Stimulated activated naive CD8-positive, alpha-beta T cell treated with anti-CD3 and anti-CD28 coated beads, Interleukin-15, amount 100 ng/mL, for 72 hours (primary cell): Measurements from ENCODE around the gene ZNF830.
A peak's percentile ranks its signal among the peaks of the same experiment; 100 is the strongest.
"Not testable (repeated sequence)": the region's sequence is repeated elsewhere in the genome, so short reads cannot be mapped to it uniquely, and the experiment has no call there.

ENCODE experiments used
- ATAC-seq: fragments of 150-1000 bp; cut with Tn5 transposase; 2 replicates; pipeline ENCODE4 v1.10.0; 2021; ENCODE audit warnings: mild to moderate bottlenecking, moderate library complexity
- DNase-seq, 2 donors: peaks; one replicate each; pipeline ENCODE4 v3.0.0; 2021 to 2022
- H3K27ac Mint-ChIP-seq, 2 donors: one replicate each; pipeline ENCODE4 v1.8.0; 2022; ENCODE audit warnings: mild to moderate bottlenecking in 2 of 2, mixed read lengths in 2 of 2, moderate library complexity in 2 of 2
- H3K27me3 Mint-ChIP-seq: one replicate; pipeline ENCODE4 v1.8.0; 2022; ENCODE audit warnings: mixed read lengths
- H3K4me1 Mint-ChIP-seq: one replicate; pipeline ENCODE4 v1.8.0; 2022; ENCODE audit warnings: mild to moderate bottlenecking, mixed read lengths
- H3K4me3 Mint-ChIP-seq, 2 donors: one replicate each; pipeline ENCODE4 v1.8.0; 2022; ENCODE audit warnings: mild to moderate bottlenecking in 2 of 2, mixed read lengths in 2 of 2, moderate library complexity in 1 of 2
- H3K9me3 Mint-ChIP-seq, 2 donors: one replicate each; pipeline ENCODE4 v1.8.0; 2022; ENCODE audit warnings: mixed read lengths in 2 of 2

The ZNF830 gene

DNA sequence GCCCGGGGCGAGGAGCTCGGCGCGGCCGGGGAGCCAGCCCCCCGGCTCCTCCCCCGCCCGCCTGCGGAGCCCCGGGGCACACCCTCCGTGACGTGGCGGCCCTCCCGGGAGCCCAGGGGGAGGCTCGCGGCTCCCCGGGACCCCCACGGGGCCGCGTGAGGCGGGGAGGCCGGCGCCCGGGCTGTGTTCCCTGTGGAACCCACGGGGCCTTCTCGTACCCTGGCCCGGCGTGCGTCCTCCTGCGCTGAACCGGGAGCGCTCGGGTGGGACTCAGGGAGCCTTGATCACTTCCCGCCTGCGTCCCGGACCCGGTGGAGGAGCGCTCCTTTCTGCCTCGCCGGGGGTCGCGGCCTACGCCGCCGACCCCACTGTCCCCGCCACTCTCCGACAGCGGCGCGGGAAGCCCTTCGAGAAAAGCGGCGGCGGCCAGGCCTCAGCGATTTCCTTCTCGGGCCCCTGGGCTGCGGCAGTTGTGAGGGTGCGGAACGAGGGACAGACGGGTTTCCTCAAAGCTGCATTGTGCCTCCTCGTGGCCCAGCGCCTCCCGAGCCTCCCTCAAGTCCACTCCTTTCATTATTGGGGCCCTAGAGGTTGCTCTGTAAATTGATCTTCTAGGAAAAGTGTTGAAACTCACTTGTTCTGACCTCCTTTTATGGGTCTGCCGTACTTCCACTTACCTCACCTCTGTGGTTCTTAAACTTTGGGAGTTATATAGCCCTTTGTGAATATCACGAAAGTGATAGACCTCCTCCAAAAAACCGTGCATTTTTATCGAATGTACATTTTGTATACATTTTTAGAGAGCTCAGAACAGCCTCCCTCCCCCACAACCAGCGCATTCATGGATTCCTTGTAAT lies 19.6 kb downstream of the ZNF830 start:
- peak; percentile 90 for ATAC-seq
- peak; percentile 77 to 81 for DNase-seq
- Mint-ChIP-seq H3K4me1 (peaks cover 53% of the 10 kb centered on the region), H3K9me3 (no peaks in the 10 kb centered on the region), H3K4me3 (peak overlapping the region; percentile 90 to 97), H3K27ac (peak overlapping the region; percentile 95 to 97), H3K27me3 (no peaks in the 10 kb centered on the region)

DNA sequence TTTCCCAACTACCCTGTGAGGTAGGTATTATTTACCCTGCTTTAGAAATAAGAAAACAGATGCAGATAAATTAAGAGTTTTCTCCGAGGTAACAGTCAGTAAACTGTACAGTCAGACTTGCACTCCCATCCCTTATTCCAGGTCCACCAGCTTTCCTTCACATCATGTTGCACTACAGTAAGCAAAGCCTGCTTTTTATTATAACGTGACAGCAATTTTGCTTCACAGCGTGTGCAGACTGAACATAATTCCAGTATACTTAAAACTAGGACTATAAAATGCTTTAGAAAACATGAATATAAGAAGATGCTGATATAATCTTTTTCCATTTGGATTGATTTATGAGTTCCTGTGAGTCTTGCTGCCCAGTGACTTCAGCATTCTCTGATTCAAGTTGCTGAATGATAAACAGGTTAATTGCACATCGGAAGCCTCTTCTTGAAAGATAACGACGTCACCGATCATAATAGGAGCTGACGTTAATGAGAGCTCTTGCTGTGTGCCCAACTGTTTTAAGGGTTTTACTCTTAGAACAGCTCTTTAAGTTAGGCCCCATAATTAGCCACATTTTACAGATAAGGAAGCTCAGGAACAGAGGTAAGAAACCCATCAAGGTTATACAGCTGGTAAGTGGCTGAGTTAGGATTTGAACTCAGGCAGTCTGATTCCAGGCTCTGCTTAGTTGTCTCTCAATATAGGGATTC lies 20.4 kb downstream of the ZNF830 start:
- Mint-ChIP-seq H3K9me3 (no peaks in the 10 kb centered on the region), H3K4me1 (peaks cover 58% of the 10 kb centered on the region), H3K27me3 (no peaks in the 10 kb centered on the region), H3K4me3 (peak overlapping the region; percentile 90 to 96), H3K27ac (peak overlapping the region; percentile 95 to 97)
- DNase-seq: no peak
- ATAC-seq: no peak

DNA sequence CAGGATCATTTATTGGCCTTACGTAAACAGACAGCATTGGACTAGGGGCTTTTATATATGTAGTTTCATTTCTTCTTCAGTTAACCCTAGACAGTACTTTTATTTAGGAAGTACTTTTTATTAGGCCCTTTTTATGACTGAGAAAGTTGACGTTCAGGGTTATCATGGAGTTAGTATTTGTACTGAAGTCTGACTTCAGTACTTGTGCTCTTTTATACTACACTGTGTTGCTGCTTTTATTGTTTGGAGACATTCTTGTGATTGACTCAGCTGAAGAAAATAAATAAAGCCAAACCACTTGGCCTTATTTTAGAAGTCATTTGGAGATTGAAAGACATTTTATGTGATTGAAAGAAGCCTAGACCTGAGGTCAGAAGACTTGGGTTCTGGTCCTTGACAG lies 25.9 kb downstream of the ZNF830 start:
- ATAC-seq: no peak
- Mint-ChIP-seq H3K4me3 (no peak overlapping the region), H3K9me3 (no peaks in the 10 kb centered on the region), H3K27ac (no peak overlapping the region), H3K27me3 (no peaks in the 10 kb centered on the region), H3K4me1 (peaks cover 32% of the 10 kb centered on the region)
- no peak for DNase-seq

DNA sequence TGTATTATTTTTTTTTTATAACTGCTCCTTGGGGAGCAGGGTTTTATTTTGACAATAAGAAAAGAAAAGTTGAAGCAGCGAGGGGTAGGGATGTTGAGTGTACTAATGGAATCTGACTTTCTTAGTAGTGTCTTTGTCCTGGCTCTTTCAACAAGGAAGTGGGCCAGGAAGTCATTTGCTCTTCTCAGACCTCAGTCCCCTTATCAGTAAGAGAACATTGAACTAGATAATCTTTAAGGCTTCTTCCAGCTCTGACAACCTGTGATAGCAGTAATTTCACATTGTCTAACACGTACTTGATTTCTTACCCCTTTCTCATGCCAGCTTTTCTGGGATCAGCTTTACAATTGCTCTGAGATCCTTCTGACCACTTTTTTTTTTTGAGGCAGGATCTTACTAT lies 27.3 kb downstream of the ZNF830 start:
- no peak for ATAC-seq

DNA sequence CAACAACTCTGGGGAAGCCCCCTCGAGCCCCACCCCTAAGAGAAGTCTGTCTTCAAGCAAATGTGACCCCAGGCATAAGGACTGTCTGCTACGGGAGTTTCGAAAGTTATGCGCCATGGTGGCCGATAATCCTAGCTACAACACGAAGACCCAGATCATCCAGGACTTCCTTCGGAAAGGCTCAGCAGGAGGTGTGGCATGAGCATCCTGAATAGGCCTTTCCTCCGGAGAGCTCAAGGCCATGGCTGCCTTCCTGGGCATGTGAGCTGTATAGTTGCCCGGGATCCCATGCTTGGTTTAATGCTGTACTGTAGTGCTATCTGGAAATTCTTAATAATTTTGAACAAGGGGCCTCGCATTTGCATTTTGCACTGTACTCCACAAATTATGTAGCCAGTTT lies 28.1 kb downstream of the ZNF830 start:
- Mint-ChIP-seq H3K9me3 (no peaks in the 10 kb centered on the region), H3K4me1 (peaks cover 10% of the 10 kb centered on the region), H3K4me3 (no peak overlapping the region), H3K27ac (no peak overlapping the region), H3K27me3 (no peaks in the 10 kb centered on the region)
- no peak for ATAC-seq
- no peak for DNase-seq

More for the DNA sequence above, 27.3 kb downstream of the ZNF830 start:
- Mint-ChIP-seq H3K4me3 (no peak overlapping the region), H3K27ac (no peak overlapping the region), H3K9me3 (no peaks in the 10 kb centered on the region), H3K4me1 (peaks cover 18% of the 10 kb centered on the region), H3K27me3 (no peaks in the 10 kb centered on the region)
- no peak for DNase-seq

GRCh38 chr17:34990921-34991365 lies 29.6 kb downstream of the ZNF830 start:
- H3K4me3 Mint-ChIP-seq: no peak overlapping the region

DNA sequence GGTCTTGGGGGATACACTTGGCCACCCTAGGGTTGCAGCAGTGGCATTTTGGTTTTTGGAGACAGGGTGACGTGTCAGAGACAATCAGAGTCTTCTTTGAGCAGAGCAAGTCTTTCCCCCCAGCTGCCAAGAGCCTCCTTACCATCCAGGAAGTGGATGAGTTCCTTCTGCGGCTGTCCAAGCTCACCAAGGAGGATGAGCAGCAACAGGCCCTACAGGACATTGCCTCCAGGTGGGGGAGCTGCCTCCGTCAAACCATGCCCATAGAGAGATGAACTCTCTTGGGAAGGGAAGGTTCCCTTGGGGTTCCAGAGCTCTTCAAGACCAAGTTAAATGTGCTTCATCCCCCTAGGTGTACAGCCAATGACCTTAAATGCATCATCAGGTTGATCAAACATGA lies 30.3 kb downstream of the ZNF830 start:
- Mint-ChIP-seq H3K4me1 (no peaks in the 10 kb centered on the region), H3K27me3 (no peaks in the 10 kb centered on the region), H3K4me3 (no peak overlapping the region), H3K27ac (no peak overlapping the region), H3K9me3 (no peaks in the 10 kb centered on the region)
- ATAC-seq (no peak), DNase-seq (no peak)

More at GRCh38 chr17:34990921-34991365, 29.6 kb downstream of the ZNF830 start:
- H3K9me3 Mint-ChIP-seq: no peaks in the 10 kb centered on the region
- peaks cover 5% of the 10 kb centered on the region for H3K4me1 Mint-ChIP-seq
- no peaks in the 10 kb centered on the region for H3K27me3 Mint-ChIP-seq
- DNase-seq (no peak), ATAC-seq (no peak)
- no peak overlapping the region for H3K27ac Mint-ChIP-seq

- ATAC-seq (no peak), DNase-seq (no peak)
- H3K27me3 Mint-ChIP-seq: no peaks in the 10 kb centered on the region
- no peaks in the 10 kb centered on the region for H3K9me3 Mint-ChIP-seq
- H3K4me3 Mint-ChIP-seq: no peak overlapping the region
- H3K4me1 Mint-ChIP-seq: peaks cover 2% of the 10 kb centered on the region
- H3K27ac Mint-ChIP-seq: no peak overlapping the region
Measured at GRCh38 chr17:34993031-34993430, 31.7 kb downstream of the ZNF830 start.

DNA sequence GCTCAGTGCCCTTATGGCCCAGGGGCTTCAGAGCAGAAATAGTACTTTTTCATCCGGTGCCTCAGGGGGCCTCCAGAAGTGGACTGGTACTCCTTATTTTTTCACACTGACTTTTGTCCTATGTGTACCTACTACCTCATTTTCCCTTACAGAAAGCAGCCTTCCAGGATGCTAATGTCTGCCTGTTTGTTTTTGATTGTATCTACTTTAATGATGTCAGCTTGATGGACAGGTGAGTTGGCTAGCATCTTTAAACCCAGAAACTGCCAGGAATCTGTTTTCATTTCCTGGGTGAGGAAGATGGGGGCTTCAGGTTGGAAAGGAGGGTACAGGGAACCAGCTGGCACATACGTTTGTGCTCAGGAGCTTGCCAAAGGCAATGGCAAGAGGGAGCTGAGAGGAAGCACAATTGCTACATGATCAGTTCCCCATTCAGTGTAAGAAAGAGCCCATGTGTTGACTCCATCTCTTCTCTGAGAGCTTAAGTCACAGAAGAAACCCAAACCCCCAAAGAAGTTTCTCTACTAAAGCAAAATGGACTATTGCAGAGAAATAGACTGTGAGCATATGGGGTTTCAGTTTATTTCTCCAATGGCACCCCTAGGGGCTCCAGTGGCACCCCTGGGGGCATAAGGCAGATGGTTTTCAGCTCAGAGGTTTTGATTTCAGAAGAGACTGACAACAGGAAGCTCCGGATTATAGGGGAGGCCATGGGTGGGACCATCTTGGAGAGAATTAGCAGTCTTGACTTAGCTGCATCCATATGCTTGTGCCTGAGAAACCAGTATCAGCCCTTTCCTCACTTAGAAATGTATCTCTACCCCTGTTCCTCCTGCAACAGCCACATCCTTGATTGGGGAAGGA lies 35.3 kb downstream of the ZNF830 start:
- H3K4me3 Mint-ChIP-seq: no peak overlapping the region
- DNase-seq: no peak
- no peaks in the 10 kb centered on the region for H3K9me3 Mint-ChIP-seq
- peaks cover 8% of the 10 kb centered on the region for H3K4me1 Mint-ChIP-seq
- ATAC-seq: no peak
- H3K27me3 Mint-ChIP-seq: no peaks in the 10 kb centered on the region
- H3K27ac Mint-ChIP-seq: no peak overlapping the region

GRCh38 chr17:34997355-34997862 lies 36.1 kb downstream of the ZNF830 start:
- no peaks in the 10 kb centered on the region for H3K9me3 Mint-ChIP-seq
- DNase-seq (no peak), ATAC-seq (no peak)
- H3K27me3 Mint-ChIP-seq: no peaks in the 10 kb centered on the region
- peaks cover 8% of the 10 kb centered on the region for H3K4me1 Mint-ChIP-seq
- no peak overlapping the region for H3K27ac Mint-ChIP-seq
- H3K4me3 Mint-ChIP-seq: no peak overlapping the region

GRCh38 chr17:34998205-34998604 lies 36.9 kb downstream of the ZNF830 start:
- no peak overlapping the region for H3K4me3 Mint-ChIP-seq
- DNase-seq: peak; percentile 75 to 85
- no peaks in the 10 kb centered on the region for H3K9me3 Mint-ChIP-seq
- peak overlapping the region in 1 of 2 donors; percentile 28 for H3K27ac Mint-ChIP-seq
- ATAC-seq: peak; percentile 99
- H3K4me1 Mint-ChIP-seq: peaks cover 8% of the 10 kb centered on the region
- no peaks in the 10 kb centered on the region for H3K27me3 Mint-ChIP-seq

DNA sequence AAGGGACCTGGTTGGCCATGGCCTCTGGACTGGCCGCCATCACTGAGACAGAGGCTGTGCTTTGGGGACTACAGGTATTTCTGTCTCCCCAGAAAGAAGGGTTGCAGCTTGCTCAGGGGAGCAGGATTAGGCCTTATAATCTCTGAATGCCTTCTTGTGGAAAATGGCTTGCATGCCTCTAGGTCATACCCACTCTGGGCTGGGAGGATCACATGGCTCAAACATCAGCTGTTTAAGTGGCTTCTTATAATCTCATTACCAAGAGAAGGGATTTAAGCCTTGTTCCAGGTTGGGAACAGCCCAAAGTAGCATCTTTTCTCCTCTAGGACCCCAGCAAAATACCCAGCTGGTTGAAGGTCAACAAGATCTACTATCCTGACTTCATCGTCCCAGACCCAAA lies 38.1 kb downstream of the ZNF830 start:
- Mint-ChIP-seq H3K4me3 (no peak overlapping the region), H3K4me1 (peaks cover 8% of the 10 kb centered on the region), H3K9me3 (no peaks in the 10 kb centered on the region), H3K27ac (peak overlapping the region in 1 of 2 donors; percentile 56), H3K27me3 (no peaks in the 10 kb centered on the region)
- ATAC-seq (no peak), DNase-seq (no peak)

DNA sequence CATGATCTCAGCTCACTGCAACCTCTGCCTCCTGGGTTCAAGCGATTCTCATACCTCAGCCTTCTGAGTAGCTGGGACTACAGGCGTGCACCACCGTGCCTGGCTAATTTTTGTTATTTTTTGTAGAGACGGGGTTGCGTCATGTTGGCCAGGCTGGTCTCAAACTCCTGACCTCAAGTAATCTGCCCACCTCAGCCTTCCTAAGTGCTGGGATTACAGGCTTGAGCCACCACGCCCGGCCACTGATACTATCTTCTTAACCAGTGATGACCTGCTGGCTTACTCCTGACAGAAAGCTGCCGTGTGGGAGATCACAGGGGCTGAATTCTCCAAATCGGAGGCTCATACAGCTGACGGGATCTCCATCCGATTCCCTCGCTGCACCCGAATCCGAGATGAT lies 39.6 kb downstream of the ZNF830 start:
- not testable (repeated sequence) for H3K27me3 Mint-ChIP-seq, H3K27ac Mint-ChIP-seq, DNase-seq, ATAC-seq, H3K9me3 Mint-ChIP-seq, H3K4me3 Mint-ChIP-seq, H3K4me1 Mint-ChIP-seq

DNA sequence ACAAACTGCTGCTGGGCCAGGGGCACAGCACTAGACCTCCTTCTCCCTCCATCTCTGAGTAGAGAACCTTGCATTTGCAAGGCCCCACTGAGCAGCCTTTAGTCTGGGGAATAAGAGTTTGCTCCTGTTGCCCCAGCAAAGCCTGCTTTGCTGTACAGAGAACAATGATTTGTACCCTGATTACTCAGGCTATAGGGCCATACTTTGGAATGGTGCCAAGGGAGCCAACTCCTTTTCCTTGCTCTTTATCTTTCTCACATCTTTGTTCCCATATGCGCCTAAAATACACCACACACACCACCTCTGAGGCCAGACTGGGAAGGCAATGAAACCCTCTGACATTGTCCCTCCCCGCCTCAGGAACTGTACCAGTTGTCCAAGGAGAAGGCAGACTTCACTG lies 40.2 kb downstream of the ZNF830 start:
- ATAC-seq: no peak
- H3K4me3 Mint-ChIP-seq: no peak overlapping the region
- no peak for DNase-seq
- H3K27ac Mint-ChIP-seq: peak overlapping the region in 1 of 2 donors; percentile 41
- no peaks in the 10 kb centered on the region for H3K9me3 Mint-ChIP-seq
- no peaks in the 10 kb centered on the region for H3K27me3 Mint-ChIP-seq
- H3K4me1 Mint-ChIP-seq: peaks cover 8% of the 10 kb centered on the region

GRCh38 chr17:35002876-35003551 lies 41.7 kb downstream of the ZNF830 start:
- no peak overlapping the region for H3K4me3 Mint-ChIP-seq
- peaks cover 13% of the 10 kb centered on the region for H3K4me1 Mint-ChIP-seq
- H3K27me3 Mint-ChIP-seq: no peaks in the 10 kb centered on the region
- H3K9me3 Mint-ChIP-seq: no peaks in the 10 kb centered on the region
- ATAC-seq (no peak), DNase-seq (no peak)
- H3K27ac Mint-ChIP-seq: peak overlapping the region; percentile 30 to 79
